Endothelial cell of umbilical vein (primary cell): ENCODE data around the gene LGALS1. TPM values are rescaled to one million over a fixed set of nuclear protein-coding genes. Genes with fewer than 3 reads are reported as not detected.

Experiments used
- BruUV-seq: library from RNA; stranded (reverse); fragments of 400-500 nt; replicated peaks from 2 replicates; lab custom pipeline; 2021; lab: Mats Ljungman, UMichigan
- CTCF ChIA-PET: fragments of 300-600, 350-600 bp; sonication (Branson Sonifier 250); formaldehyde crosslinking; loops from one replicate; lab custom pipeline; 2021; ENCODE audit warnings: antibody characterized with exemption, inconsistent platforms; lab: Charles Lee
- POLR2A ChIA-PET: fragments of 300-600, 350-600 bp; sonication (Branson Sonifier 250); formaldehyde crosslinking; loops from one replicate; lab custom pipeline; 2021; ENCODE audit warnings: antibody characterized with exemption, inconsistent platforms; lab: Charles Lee
- DNase-seq: peaks from one replicate; pipeline ENCODE4 v3.0.0-alpha.2; 2011; ENCODE audit warnings: low read depth, low spot score
- FAIRE-seq: peaks from 2 replicates; lab custom pipeline; 2011; peaks lifted over from hg19 to GRCh38; lab: Jason Lieb, UNC
- H2AFZ ChIP-seq: 2 replicates; pipeline ENCODE4 v1.6.0; 2012; ENCODE audit warnings: low read depth, low read length, control low read depth, inconsistent platforms
- H3K27ac ChIP-seq: 2 replicates; pipeline ENCODE4 v1.5.1; 2011; ENCODE audit warnings: low read depth, mild to moderate bottlenecking, control low read depth, low read length, moderate library complexity; ENCODE audit not compliant: insufficient read depth
- H3K27me3 ChIP-seq, 2 experiments: 2 replicates each; pipeline versions ENCODE4 v1.6.0 to v1.6.1; 2011; ENCODE audit warnings: low read length in 2 of 2, mixed read lengths in 1 of 2; ENCODE audit not compliant: control insufficient read depth in 2 of 2, insufficient read depth in 2 of 2
- H3K36me3 ChIP-seq, 2 experiments: 2 replicates in 1 of 2; 3 replicates in 1 of 2; pipeline ENCODE4 v1.5.1; 2011; ENCODE audit warnings: low read length in 2 of 2, mild to moderate bottlenecking in 1 of 2, moderate library complexity in 1 of 2; ENCODE audit not compliant: control insufficient read depth in 2 of 2, insufficient read depth in 2 of 2; ENCODE audit errors: extremely low read depth in 1 of 2
- H3K4me1 ChIP-seq: 3 replicates; pipeline ENCODE4 v1.5.1; 2011; ENCODE audit warnings: mild to moderate bottlenecking, low read length; ENCODE audit not compliant: control insufficient read depth, insufficient read depth; ENCODE audit errors: extremely low read depth
- H3K4me2 ChIP-seq: 2 replicates; pipeline ENCODE4 v1.6.1; 2011; ENCODE audit warnings: low read length, control low read depth, mixed read lengths; ENCODE audit not compliant: insufficient read depth
- H3K4me3 ChIP-seq, 3 experiments: fragments of 200-600 bp in 1 of 3; sonication (generic), shearing (Covaris generic) in 1 of 3; replicated peaks in 1 of 3; 2 replicates each; pipeline ENCODE4 v1.5.1; 2011 to 2016; ENCODE audit warnings: control low read depth in 3 of 3, low read length in 3 of 3, mild to moderate bottlenecking in 2 of 3, inconsistent platforms in 1 of 3, low read depth in 1 of 3, moderate library complexity in 1 of 3; ENCODE audit not compliant: insufficient read depth in 1 of 3
- H3K79me2 ChIP-seq: 2 replicates; pipeline ENCODE4 v1.6.0; 2012; ENCODE audit warnings: low read length, inconsistent platforms; ENCODE audit not compliant: control insufficient read depth, insufficient read depth
- H3K9ac ChIP-seq: replicated peaks from 2 replicates; pipeline ENCODE3; 2011; ENCODE audit warnings: low read length, control low read depth; ENCODE audit not compliant: insufficient read depth; ENCODE audit errors: extremely low read depth
- H3K9me1 ChIP-seq: replicated peaks from 3 replicates; pipeline ENCODE4 v1.6.0; 2011; ENCODE audit warnings: mild to moderate bottlenecking, low read length; ENCODE audit not compliant: control insufficient read depth, insufficient read depth; ENCODE audit errors: extremely low read depth
- H3K9me3 ChIP-seq: replicated peaks from 2 replicates; pipeline ENCODE4 v1.5.1; 2012; ENCODE audit warnings: low read length, inconsistent platforms; ENCODE audit not compliant: control insufficient read depth, insufficient read depth
- H4K20me1 ChIP-seq: replicated peaks from 2 replicates; pipeline ENCODE3; 2011; ENCODE audit warnings: mild to moderate bottlenecking, low read length; ENCODE audit not compliant: control insufficient read depth, insufficient read depth; ENCODE audit errors: extremely low read depth
- EZH2 ChIP-seq: IDR thresholded peaks from 2 replicates; pipeline ENCODE4 v1.6.1; 2012; ENCODE audit warnings: borderline replicate concordance, low read depth, mild to moderate bottlenecking, moderate library complexity, low read length, inconsistent platforms; ENCODE audit not compliant: severe bottlenecking
- FOS ChIP-seq: IDR thresholded peaks from 2 replicates; pipeline ENCODE4 v1.6.1; 2011; ENCODE audit warnings: mild to moderate bottlenecking, low read length, moderate library complexity, borderline replicate concordance; ENCODE audit not compliant: insufficient read depth
- GATA2 ChIP-seq: IDR thresholded peaks from 2 replicates; pipeline ENCODE4 v1.7.0; 2011; ENCODE audit warnings: low read depth, mild to moderate bottlenecking, moderate library complexity, mixed read lengths, low read length; ENCODE audit not compliant: insufficient read length, insufficient read depth
- JUN ChIP-seq: IDR thresholded peaks from 2 replicates; pipeline ENCODE4 v1.6.1; 2011; ENCODE audit warnings: borderline replicate concordance, low read depth; ENCODE audit not compliant: insufficient read length, insufficient read depth
- MYC ChIP-seq: IDR thresholded peaks from one replicate; pipeline ENCODE4 v1.6.1; 2011; ENCODE audit warnings: mild to moderate bottlenecking, low read depth, low read length
- POLR2A ChIP-seq: IDR thresholded peaks from 2 replicates; pipeline ENCODE4 v1.6.1; 2012; ENCODE audit warnings: low read depth, mild to moderate bottlenecking, control low read depth, low read length
- POLR2AphosphoS5 ChIP-seq: IDR thresholded peaks from 2 replicates; pipeline ENCODE4 v1.6.1; 2012; ENCODE audit warnings: low read depth, mild to moderate bottlenecking, control low read depth, low read length, moderate library complexity; ENCODE audit not compliant: insufficient read depth
- dilution Hi-C: fragments of 300-500 bp; cut with MboI; formaldehyde crosslinking; loops from one replicate; pipeline ENCODE4 v1.15.0; 2019; ENCODE audit warnings: low sequenced_read_pairs; ENCODE audit not compliant: extremely low pct_ligation_motif_present
- intact Hi-C: fragments of 100-400 bp; cut with micrococcal nuclease; formaldehyde crosslinking; loops from one replicate; pipeline ENCODE4 v1.10.0; 2022
- polyA plus RNA-seq, 4 experiments: library from polyadenylated mRNA; depleted of rRNA in 3 of 4; stranded (reverse) in 3 of 4; unstranded in 1 of 4; fragments of >200 nt; gene quantifications; 2 replicates each; pipeline versions ENCODE4 v1.2.1 to v1.2.3, GENCODE V29; 2011 to 2012; ENCODE audit warnings: missing spikeins in 1 of 4
- total RNA-seq: library from RNA; stranded (reverse); gene quantifications from 2 replicates; pipeline ENCODE4 v1.2.3, GENCODE V29; 2021
- TF ChIP-seq, protein P1 (sequence below), 2 donors: IDR thresholded peaks; 1 replicate in 1 of 2; 2 replicates in 1 of 2; pipeline ENCODE4 v1.5.1; 2011; ENCODE audit warnings: low read length in 2 of 2, mild to moderate bottlenecking in 2 of 2, moderate library complexity in 2 of 2, control low read depth in 1 of 2, inconsistent platforms in 1 of 2, low read depth in 1 of 2; ENCODE audit not compliant: insufficient read depth in 1 of 2; ENCODE audit errors: extremely low read depth in 1 of 2
- TF ChIP-seq, protein P2 (sequence below): IDR thresholded peaks from 2 replicates; pipeline ENCODE4 v1.6.1; 2011; ENCODE audit not compliant: insufficient read depth, insufficient read length

LGALS1 gene
- total and polyA plus RNA-seq, 2 donors (not counting 3 experiments of a cell fraction or from before 2014, with no cell fraction given), result 2,698 to 13,642 TPM

DNA sequence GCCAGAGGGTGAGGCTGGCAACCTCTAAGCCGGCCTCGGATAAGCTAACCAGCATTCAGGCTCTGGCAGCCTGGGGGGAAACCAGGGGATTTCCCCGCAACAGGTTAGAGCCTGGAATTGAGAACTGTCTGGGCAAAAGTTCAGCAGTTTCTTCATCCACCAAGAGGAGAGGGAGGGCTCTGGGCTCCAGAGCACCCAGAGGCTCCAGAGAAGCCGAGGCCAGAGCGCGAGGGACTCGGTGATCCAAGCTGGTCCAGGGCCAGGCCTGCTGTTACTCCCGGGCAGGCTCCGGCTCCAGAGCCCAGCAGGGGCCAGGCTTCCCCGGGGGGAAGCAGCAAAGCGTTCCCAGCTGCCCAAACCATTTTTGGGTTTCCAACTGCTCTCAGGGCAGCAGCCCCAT, 49.3 kb upstream of the LGALS1 start:
- no peak for DNase-seq
- H2AFZ ChIP-seq, result no peak overlapping the region
- CTCF ChIA-PET, result interaction anchor here (0.6 to 3.3 kb wide), 5 partner anchors 10 to 155 kb away, joined by 3 to 28 read pairs (median 6); partner anchors contain the start of gene PDXP
- POLR2A ChIA-PET, result no interaction called here
- H3K9me3 ChIP-seq, result no peaks in the 10 kb centered on the region
- H3K4me1 ChIP-seq, result peaks cover 7% of the 10 kb centered on the region
- no peaks in the 10 kb centered on the region for H3K79me2 ChIP-seq
- no peak overlapping the region for H3K4me3 ChIP-seq
- dilution Hi-C loops, result no loop called here
- no peak overlapping the region for H3K9ac ChIP-seq
- FAIRE-seq, result no peak
- BruUV-seq, result no TSS peak
- intact Hi-C loops, result no loop called here
- H3K9me1 ChIP-seq, result no peaks in the 10 kb centered on the region
- no peak overlapping the region for H3K27ac ChIP-seq
- TF ChIP-seq EZH2 (no peak), MYC (no peak), POLR2AphosphoS5 (no peak), JUN (no peak), POLR2A (no peak), FOS (no peak), GATA2 (no peak)
- TF ChIP-seq, protein P1, sequence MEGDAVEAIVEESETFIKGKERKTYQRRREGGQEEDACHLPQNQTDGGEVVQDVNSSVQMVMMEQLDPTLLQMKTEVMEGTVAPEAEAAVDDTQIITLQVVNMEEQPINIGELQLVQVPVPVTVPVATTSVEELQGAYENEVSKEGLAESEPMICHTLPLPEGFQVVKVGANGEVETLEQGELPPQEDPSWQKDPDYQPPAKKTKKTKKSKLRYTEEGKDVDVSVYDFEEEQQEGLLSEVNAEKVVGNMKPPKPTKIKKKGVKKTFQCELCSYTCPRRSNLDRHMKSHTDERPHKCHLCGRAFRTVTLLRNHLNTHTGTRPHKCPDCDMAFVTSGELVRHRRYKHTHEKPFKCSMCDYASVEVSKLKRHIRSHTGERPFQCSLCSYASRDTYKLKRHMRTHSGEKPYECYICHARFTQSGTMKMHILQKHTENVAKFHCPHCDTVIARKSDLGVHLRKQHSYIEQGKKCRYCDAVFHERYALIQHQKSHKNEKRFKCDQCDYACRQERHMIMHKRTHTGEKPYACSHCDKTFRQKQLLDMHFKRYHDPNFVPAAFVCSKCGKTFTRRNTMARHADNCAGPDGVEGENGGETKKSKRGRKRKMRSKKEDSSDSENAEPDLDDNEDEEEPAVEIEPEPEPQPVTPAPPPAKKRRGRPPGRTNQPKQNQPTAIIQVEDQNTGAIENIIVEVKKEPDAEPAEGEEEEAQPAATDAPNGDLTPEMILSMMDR (IDR thresholded peaks at IDR 0.05; ENCODE audit: extremely low read depth in 1 of 2, insufficient read depth in 1 of 2, low read depth in 1 of 2, low read length in 2 of 2), result no peak
- TF ChIP-seq, protein P2, sequence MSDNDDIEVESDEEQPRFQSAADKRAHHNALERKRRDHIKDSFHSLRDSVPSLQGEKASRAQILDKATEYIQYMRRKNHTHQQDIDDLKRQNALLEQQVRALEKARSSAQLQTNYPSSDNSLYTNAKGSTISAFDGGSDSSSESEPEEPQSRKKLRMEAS, result no peak
- no peaks in the 10 kb centered on the region for H3K27me3 ChIP-seq
- no peak overlapping the region for H3K4me2 ChIP-seq
- H4K20me1 ChIP-seq, result no peaks in the 10 kb centered on the region
- H3K36me3 ChIP-seq, result peaks cover 0 to 9% of the 10 kb centered on the region in 2 experiments
